Astrocyte of the spinal cord (primary cell): ENCODE data around the gene KRTAP4-16.
"Not testable (repeated sequence)": the region's sequence is repeated elsewhere in the genome, so short reads cannot be mapped to it uniquely, and the experiment has no call there.

Source experiments
- DNase-seq: peaks from one replicate; pipeline ENCODE4 v3.0.0; 2011; ENCODE audit warnings: low read depth, low spot score
- H3K4me3 ChIP-seq: 2 replicates; pipeline ENCODE4 v1.5.1; 2011; ENCODE audit warnings: low read depth, mild to moderate bottlenecking, low read length, moderate library complexity
- in situ Hi-C: cut with HindIII; loops from 2 replicates; pipeline ENCODE4 v1.10.0; 2017; ENCODE audit warnings: low sequenced_read_pairs
- TF ChIP-seq, protein P1 (sequence below): IDR thresholded peaks from 2 replicates; pipeline ENCODE4 v1.5.1; 2012; ENCODE audit warnings: low read depth, mild to moderate bottlenecking, low read length, inconsistent platforms

KRTAP4-16 gene

DNA sequence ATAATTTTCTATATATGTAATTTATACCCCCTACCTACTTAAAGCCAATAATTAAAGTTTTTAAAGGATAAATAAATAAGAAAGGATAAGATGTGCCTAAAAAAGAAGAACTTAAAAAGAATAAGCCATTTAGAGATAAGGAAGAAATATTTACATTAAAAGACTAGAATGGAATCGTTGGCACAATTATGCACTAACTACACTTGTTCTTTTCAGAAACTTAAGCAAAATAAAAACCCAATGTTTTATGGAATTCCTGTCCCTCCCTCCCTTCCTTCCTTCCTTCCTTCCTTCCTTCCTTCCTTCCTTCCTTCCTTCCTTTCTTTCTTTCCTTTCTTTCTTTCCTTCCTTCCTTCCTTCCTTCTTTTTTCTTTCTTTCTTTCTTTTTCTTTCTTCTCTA is 42.8 kb upstream of the KRTAP4-16 start:
- no peak overlapping the region for H3K4me3 ChIP-seq
- in situ Hi-C loops, result no loop called here
- no peak for DNase-seq
- TF ChIP-seq, protein P1, sequence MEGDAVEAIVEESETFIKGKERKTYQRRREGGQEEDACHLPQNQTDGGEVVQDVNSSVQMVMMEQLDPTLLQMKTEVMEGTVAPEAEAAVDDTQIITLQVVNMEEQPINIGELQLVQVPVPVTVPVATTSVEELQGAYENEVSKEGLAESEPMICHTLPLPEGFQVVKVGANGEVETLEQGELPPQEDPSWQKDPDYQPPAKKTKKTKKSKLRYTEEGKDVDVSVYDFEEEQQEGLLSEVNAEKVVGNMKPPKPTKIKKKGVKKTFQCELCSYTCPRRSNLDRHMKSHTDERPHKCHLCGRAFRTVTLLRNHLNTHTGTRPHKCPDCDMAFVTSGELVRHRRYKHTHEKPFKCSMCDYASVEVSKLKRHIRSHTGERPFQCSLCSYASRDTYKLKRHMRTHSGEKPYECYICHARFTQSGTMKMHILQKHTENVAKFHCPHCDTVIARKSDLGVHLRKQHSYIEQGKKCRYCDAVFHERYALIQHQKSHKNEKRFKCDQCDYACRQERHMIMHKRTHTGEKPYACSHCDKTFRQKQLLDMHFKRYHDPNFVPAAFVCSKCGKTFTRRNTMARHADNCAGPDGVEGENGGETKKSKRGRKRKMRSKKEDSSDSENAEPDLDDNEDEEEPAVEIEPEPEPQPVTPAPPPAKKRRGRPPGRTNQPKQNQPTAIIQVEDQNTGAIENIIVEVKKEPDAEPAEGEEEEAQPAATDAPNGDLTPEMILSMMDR, result no peak

DNA sequence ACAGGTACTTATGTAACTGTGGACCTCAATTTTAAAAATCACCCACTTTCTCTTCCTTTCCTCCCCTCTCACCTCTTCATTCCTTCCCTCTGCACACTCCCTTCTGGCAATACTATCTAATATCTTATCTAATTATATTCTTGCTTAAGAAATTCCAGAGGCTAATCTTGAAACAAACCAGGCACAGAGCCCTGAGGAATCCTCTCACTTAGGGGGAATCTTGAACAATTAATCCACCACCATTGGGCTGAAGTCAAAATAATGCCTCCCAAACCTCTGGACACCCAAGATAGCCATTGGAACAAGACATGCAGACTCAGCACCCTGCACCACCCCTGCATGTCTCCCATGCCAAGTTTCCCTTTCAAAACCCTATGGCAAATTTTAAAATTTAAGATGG is 39.4 kb upstream of the KRTAP4-16 start:
- DNase-seq, result no peak
- TF ChIP-seq, protein P1, result no peak
- H3K4me3 ChIP-seq, result no peak overlapping the region
- in situ Hi-C loops, result no loop called here

DNA sequence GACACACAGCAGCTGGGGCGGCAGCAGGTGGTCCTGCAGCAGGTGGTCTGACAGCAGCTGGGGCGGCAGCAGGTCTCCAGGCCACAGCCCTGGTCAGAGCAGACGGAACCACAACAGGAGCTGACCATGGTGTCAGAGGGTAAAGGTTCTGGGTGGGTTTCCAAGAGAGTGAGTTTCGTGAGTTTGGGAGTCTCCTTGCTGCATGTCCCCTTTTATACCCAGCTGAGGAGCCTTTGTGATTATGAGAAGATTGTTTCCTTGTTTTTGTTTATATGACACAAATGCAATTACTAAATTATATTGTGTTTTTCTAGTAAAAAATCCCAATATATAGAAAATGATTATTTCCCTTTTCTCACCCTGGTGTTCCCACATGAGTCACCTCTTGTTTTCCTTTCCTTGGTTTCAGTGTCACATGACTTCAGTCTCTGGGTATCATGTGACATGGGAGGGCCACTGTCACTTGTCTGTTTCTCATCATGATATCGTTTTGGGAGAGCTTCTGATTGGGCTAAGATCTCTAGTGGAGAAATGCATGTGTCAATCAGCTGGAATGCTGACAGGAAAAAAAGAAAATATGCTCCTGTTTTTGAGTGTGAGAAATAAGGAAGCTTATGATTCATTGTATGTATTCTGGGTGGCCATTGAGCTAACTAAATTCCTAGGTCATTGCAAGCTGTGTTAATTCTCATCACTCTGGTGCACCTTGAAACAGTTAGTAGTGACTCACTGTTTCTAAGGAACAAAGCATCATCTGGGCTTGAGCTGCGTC is 38.5 kb upstream of the KRTAP4-16 start, which contains the start of gene KRTAP4-6:
TSS of gene KRTAP4-6 (minus strand) at position 185 of the 772 bp plus-strand sequence. CDS start at position 128, 57 bp downstream.
- in situ Hi-C loops, result no loop called here
- TF ChIP-seq, protein P1, result no peak
- DNase-seq, result peak; percentile 70
- no peak within 1 kb of the TSS for H3K4me3 ChIP-seq

DNA sequence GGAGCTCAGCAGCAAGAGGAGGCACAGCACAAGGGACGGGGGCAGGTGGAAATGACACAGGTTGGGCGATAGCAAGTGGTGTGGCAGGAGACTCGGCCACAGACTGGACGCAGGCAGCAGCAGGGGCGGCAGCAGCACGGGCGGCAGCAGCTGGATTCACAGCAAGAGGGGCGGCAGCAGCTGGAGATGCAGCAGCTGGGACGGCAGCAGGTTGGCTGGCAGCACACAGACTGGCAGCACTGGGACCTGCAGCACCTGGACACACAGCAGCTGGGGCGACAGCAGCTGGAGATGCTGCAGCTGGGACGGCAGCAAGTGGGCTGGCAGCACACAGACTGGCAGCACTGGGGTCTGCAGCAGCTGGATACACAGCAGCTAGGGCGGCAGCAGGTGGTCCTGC is 37.9 kb upstream of the KRTAP4-16 start:
- H3K4me3 ChIP-seq, DNase-seq, in situ Hi-C loops: not testable (repeated sequence)

DNA sequence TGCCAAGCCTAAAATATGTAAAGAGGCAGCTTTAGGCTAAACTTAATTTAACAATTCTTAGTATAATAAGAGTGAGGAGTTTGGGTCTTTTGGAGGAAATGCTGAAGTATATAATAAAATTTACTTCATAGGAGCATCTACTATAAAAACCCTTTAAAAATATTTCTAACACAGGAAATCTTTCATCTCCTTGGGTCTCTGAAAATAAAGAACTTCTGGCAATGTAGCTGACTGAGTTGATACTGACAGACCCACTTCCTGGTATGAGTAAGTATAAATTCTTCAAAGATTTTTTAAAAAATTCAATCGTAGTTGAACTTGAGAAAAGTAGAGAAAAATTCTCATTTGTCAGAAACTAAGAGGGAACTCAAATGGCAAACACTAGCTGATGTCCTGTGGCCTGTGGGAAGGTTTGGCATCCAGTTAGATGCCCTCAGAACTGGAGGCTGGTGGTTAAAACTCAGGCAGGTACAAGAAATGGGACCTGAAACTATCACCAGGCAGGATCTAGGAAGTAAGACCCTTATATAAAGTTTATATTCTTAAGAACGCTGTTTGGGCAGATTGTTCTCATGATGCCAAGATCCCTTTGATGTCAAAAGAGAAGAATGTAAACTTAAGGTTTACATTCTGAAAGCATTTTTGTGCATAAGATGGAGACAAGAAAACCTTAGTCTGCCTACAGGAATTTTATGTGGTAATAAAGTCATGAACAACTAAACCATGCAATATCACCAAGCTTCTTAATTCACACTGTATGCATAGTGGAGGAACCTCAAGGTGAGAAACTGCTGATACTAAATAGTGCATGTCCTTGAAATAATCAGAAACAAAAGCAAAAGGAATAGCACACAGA is 32.1 kb upstream of the KRTAP4-16 start:
- H3K4me3 ChIP-seq, result no peak overlapping the region
- in situ Hi-C loops, result no loop called here
- DNase-seq, result no peak
- TF ChIP-seq, protein P1, result no peak

DNA sequence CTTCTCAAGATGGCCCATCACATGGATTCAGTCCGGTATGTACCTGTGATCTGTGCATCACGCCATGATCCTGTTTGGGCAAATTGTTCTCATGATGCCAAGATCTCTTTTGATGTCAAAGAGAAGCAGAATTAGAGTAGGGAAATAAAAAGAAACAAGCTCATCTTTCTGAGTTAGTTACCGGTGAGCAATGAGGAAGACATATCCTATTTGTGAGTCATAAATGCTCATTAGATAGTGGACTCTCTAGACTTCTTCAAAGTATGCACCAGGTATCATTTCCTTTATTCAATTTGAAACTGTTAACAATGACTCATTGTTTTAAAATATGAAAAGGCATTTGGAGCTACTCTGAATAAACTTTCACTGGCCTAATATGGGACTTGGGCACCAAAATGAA is 30.0 kb upstream of the KRTAP4-16 start:
- DNase-seq, result no peak
- no peak overlapping the region for H3K4me3 ChIP-seq
- in situ Hi-C loops, result no loop called here
- TF ChIP-seq, protein P1, result no peak

DNA sequence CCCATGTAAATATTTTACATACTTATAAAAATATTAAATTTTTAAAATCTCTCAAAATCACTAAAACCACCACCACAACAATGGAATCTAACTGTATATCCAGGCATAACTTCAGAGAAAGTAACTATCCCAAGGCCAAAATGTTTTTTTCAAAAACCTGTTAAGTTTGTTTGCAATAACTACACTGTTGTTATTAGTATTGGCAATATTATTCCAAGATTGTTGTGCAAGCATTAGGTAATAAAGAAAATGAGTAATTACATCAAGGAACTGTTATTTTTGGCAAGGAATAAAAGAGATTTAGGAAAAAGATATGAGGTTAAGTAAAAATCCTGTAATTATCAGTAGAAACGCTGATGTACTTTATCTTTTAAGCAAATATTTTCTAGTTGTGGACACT is 25.4 kb upstream of the KRTAP4-16 start:
- in situ Hi-C loops, result no loop called here
- DNase-seq, result no peak
- H3K4me3 ChIP-seq, result no peak overlapping the region
- TF ChIP-seq, protein P1, result no peak
